SK-N-SH (cell line): ENCODE results near the gene ABR. TPM values are rescaled to one million over a fixed set of nuclear protein-coding genes. Genes with fewer than 3 reads are reported as not detected.

Source experiments
- CTCF ChIA-PET: fragments of 300-600, 350-600 bp; formaldehyde crosslinking; extraction: SDS; loops from one replicate; lab custom pipeline; 2021; lab: Yijun Ruan, JAX
- POLR2A ChIA-PET: fragments of 350-600 bp; sonication (Branson Sonifier 250); formaldehyde crosslinking; extraction: SDS; loops from one replicate; lab custom pipeline; 2020; ENCODE audit warnings: antibody characterized with exemption, inconsistent platforms; lab: Yijun Ruan, JAX
- DNase-seq: peaks from one replicate; pipeline ENCODE4 v3.0.0; 2012
- H2AFZ ChIP-seq: fragments of 200-600 bp; sonication (generic); 2 replicates; pipeline ENCODE4 v1.8.1; 2016; ENCODE audit warnings: antibody characterized with exemption, mild to moderate bottlenecking, low read depth
- H3F3A ChIP-seq: fragments of 200-600 bp; sonication (generic); replicated peaks from 2 replicates; pipeline ENCODE3; 2016; ENCODE audit warnings: antibody characterized with exemption, mild to moderate bottlenecking; ENCODE audit not compliant: insufficient read depth
- H3K27ac ChIP-seq, 2 experiments: fragments of 200-500 bp in 1 of 2; fragments of 200-600 bp in 1 of 2; sonication (Bioruptor generic) in 1 of 2; sonication (generic), shearing (Covaris generic) in 1 of 2; 2 replicates each; pipeline versions ENCODE4 v1.5.1 to v1.6.1; 2014 to 2016; ENCODE audit warnings: low read depth in 2 of 2, inconsistent platforms in 1 of 2, low read length in 1 of 2, mild to moderate bottlenecking in 1 of 2, mixed read lengths in 1 of 2
- H3K27me3 ChIP-seq: fragments of 200-600 bp; sonication (generic), shearing (Covaris generic); 2 replicates; pipeline ENCODE4 v1.6.1; 2016; ENCODE audit warnings: mixed run types; ENCODE audit not compliant: insufficient read depth
- H3K36me3 ChIP-seq, 2 experiments: fragments of 200-500 bp in 1 of 2; fragments of 200-600 bp in 1 of 2; sonication (Bioruptor generic) in 1 of 2; sonication (generic) in 1 of 2; replicated peaks in 1 of 2; 2 replicates each; pipeline versions ENCODE3 to v1.5.1; 2014 to 2016; ENCODE audit warnings: low read length in 1 of 2, mild to moderate bottlenecking in 1 of 2; ENCODE audit not compliant: insufficient read depth in 2 of 2, control insufficient read depth in 1 of 2
- H3K4me1 ChIP-seq, 2 experiments: fragments of 200-500 bp in 1 of 2; fragments of 200-600 bp in 1 of 2; sonication (Bioruptor generic) in 1 of 2; sonication (generic), shearing (Covaris generic) in 1 of 2; 2 replicates each; pipeline versions ENCODE4 v1.5.1 to v1.6.1; 2014 to 2016; ENCODE audit warnings: low read depth in 1 of 2, low read length in 1 of 2, mixed run types in 1 of 2; ENCODE audit not compliant: insufficient read depth in 2 of 2, control insufficient read depth in 1 of 2
- H3K4me2 ChIP-seq: fragments of 200-600 bp; sonication (generic), shearing (Covaris generic); 2 replicates; pipeline ENCODE4 v1.6.1; 2017; ENCODE audit warnings: mixed run types
- H3K4me3 ChIP-seq, 2 experiments: fragments of 200-500 bp in 1 of 2; fragments of 200-600 bp in 1 of 2; sonication (Bioruptor generic) in 1 of 2; sonication (generic), shearing (Covaris generic) in 1 of 2; 2 replicates each; pipeline versions ENCODE4 v1.5.1 to v1.8.1; 2014 to 2016; ENCODE audit warnings: low read depth in 2 of 2, inconsistent platforms in 1 of 2, low read length in 1 of 2, mild to moderate bottlenecking in 1 of 2, mixed read lengths in 1 of 2, moderate library complexity in 1 of 2
- H3K79me2 ChIP-seq: fragments of 200-600 bp; sonication (generic); 2 replicates; pipeline ENCODE4 v1.8.1; 2017; ENCODE audit warnings: mild to moderate bottlenecking; ENCODE audit not compliant: insufficient read depth
- H3K9ac ChIP-seq: fragments of 200-600 bp; sonication (generic); 2 replicates; pipeline ENCODE4 v1.6.1; 2017; ENCODE audit warnings: mixed run types
- H3K9me2 ChIP-seq: fragments of 200-600 bp; sonication (generic); 2 replicates; pipeline ENCODE4 v1.6.1; 2017; ENCODE audit warnings: mixed run types
- H3K9me3 ChIP-seq: fragments of 200-600 bp; sonication (generic); 2 replicates; pipeline ENCODE4 v1.6.1; 2017; ENCODE audit warnings: mixed run types, mild to moderate bottlenecking, moderate library complexity
- H4K20me1 ChIP-seq: fragments of 200-600 bp; sonication (generic); 2 replicates; pipeline ENCODE4 v1.6.1; 2017; ENCODE audit warnings: mild to moderate bottlenecking, mixed run types; ENCODE audit not compliant: insufficient read depth
- EP300 ChIP-seq, 2 experiments: IDR thresholded peaks; 2 replicates each; pipeline versions ENCODE4 v1.4.0 to v1.6.1; 2012; ENCODE audit warnings: borderline replicate concordance in 1 of 2, low read depth in 1 of 2, low read length in 1 of 2
- FOXJ3 ChIP-seq: sonication (generic); formaldehyde crosslinking; IDR thresholded peaks from 2 replicates; pipeline ENCODE4 v1.5.1; 2020; ENCODE audit warnings: mild to moderate bottlenecking, missing genetic modification reagents
- FOXM1 ChIP-seq: IDR thresholded peaks from 2 replicates; pipeline ENCODE4 v1.4.0; 2012; ENCODE audit warnings: low read depth, mild to moderate bottlenecking
- GABPA ChIP-seq: IDR thresholded peaks from 2 replicates; pipeline ENCODE4 v1.4.0; 2012; ENCODE audit warnings: low read depth, mild to moderate bottlenecking
- IRF3 ChIP-seq: fragments of 150-350 bp; IDR thresholded peaks from 2 replicates; pipeline ENCODE4 v1.6.1; 2016; ENCODE audit warnings: mild to moderate bottlenecking, low read depth, low read length
- JUND ChIP-seq: IDR thresholded peaks from 2 replicates; pipeline ENCODE4 v1.4.0; 2012
- PBX3 ChIP-seq: IDR thresholded peaks from 2 replicates; pipeline ENCODE4; 2012
- RCOR1 ChIP-seq: fragments of 150-350 bp; IDR thresholded peaks from 2 replicates; pipeline ENCODE4 v1.6.1; 2017; ENCODE audit warnings: antibody characterized with exemption, low read length
- REST ChIP-seq: IDR thresholded peaks from 2 replicates; pipeline ENCODE4 v1.6.1; 2012; ENCODE audit warnings: mild to moderate bottlenecking, low read depth, low read length, moderate library complexity
- RFX5 ChIP-seq: IDR thresholded peaks from 2 replicates; pipeline ENCODE4 v1.6.1; 2012; ENCODE audit warnings: mild to moderate bottlenecking, improper control_type of control experiment, low read length
- RXRA ChIP-seq: IDR thresholded peaks from 2 replicates; pipeline ENCODE4 v1.4.0; 2012; ENCODE audit warnings: low read depth, mild to moderate bottlenecking, borderline replicate concordance
- SMC3 ChIP-seq: IDR thresholded peaks from 2 replicates; pipeline ENCODE4 v1.6.1; 2012; ENCODE audit warnings: low read depth, low read length, improper control_type of control experiment
- TAF1 ChIP-seq: IDR thresholded peaks from 2 replicates; pipeline ENCODE4 v1.6.1; 2012; ENCODE audit warnings: low read depth, mild to moderate bottlenecking, low read length, moderate library complexity, borderline replicate concordance
- TEAD4 ChIP-seq: IDR thresholded peaks from 2 replicates; pipeline ENCODE4 v1.4.0; 2012; ENCODE audit warnings: mild to moderate bottlenecking, borderline replicate concordance; ENCODE audit not compliant: insufficient read depth
- USF2 ChIP-seq: fragments of 150-350 bp; IDR thresholded peaks from 2 replicates; pipeline ENCODE4 v1.6.1; 2017; ENCODE audit warnings: antibody characterized with exemption, low read length, low read depth, borderline replicate concordance
- YY1 ChIP-seq: IDR thresholded peaks from 2 replicates; pipeline ENCODE4 v1.4.0; 2012; ENCODE audit warnings: low read depth, mild to moderate bottlenecking
- ZBTB33 ChIP-seq: IDR thresholded peaks from 2 replicates; pipeline ENCODE4 v1.4.0; 2012; ENCODE audit warnings: low read depth, borderline replicate concordance
- WGBS: methylation state at CpG from one replicate; pipeline ENCODE4 v1.1.6; 2017; ENCODE audit warnings: low lambda C conversion rate; 5-methylcytosine and 5-hydroxymethylcytosine counted together
- polyA plus RNA-seq, 3 experiments: library from polyadenylated mRNA; depleted of rRNA; stranded (reverse); fragments of >200 nt; gene quantifications; 2 replicates each; pipeline ENCODE4 v1.2.3, GENCODE V29; 2012

ABR gene
- polyA plus RNA-seq, 1 of the 3 experiments (the other 2 are of a cell fraction), result 117 TPM

GRCh38 chr17:1166276-1166675 lies 13.5 kb downstream of the ABR start:
- DNase-seq, result no peak
- Histone ChIP-seq H3K27ac (no peak overlapping the region), H3K9ac (no peak overlapping the region), H4K20me1 (0 out of 2 replicates have a peak, but pooled peaks cover 6% of the 10 kb centered on the region), H3K27me3 (no peaks in the 10 kb centered on the region), H3K36me3 (no peaks in the 10 kb centered on the region), H3K9me2 (no peaks in the 10 kb centered on the region), H3K79me2 (no peaks in the 10 kb centered on the region), H3K4me1 (peaks cover 0 to 24% of the 10 kb centered on the region in 2 experiments; a peak in 1 of 4 replicates), H2AFZ (no peak overlapping the region), H3K9me3 (no peaks in the 10 kb centered on the region), H3F3A (no peaks in the 10 kb centered on the region), H3K4me2 (no peak overlapping the region), H3K4me3 (no peak overlapping the region)
- POLR2A ChIA-PET, result no interaction called here
- CTCF ChIA-PET, result interaction anchor here (0.6 to 3.6 kb wide), 7 partner anchors 18 to 199 kb away, joined by 3 to 15 read pairs (median 4); no protein-coding TSS in a partner anchor
- TF ChIP-seq GABPA (no peak), RCOR1 (no peak), RXRA (no peak), SMC3 (no peak), USF2 (no peak), ZBTB33 (no peak), TEAD4 (no peak), JUND (no peak), YY1 (no peak), EP300 (IDR thresholded peaks at IDR 0.05; ENCODE audit: borderline replicate concordance in 1 of 2, low read depth in 1 of 2, low read length in 1 of 2) (no peak), RFX5 (no peak)
- WGBS, result 76% methylated on average over 10 of the region's 11 CpGs

- no peaks in the 10 kb centered on the region for H3K27me3 ChIP-seq
- no peaks in the 10 kb centered on the region for H3K36me3 ChIP-seq
- H4K20me1 ChIP-seq, result 0 out of 2 replicates have a peak, but pooled peaks cover 2% of the 10 kb centered on the region
- 91% methylated on average over 19 of the region's 19 CpGs for WGBS
- no peaks in the 10 kb centered on the region for H3K79me2 ChIP-seq
- no peaks in the 10 kb centered on the region for H3F3A ChIP-seq
- H3K4me1 ChIP-seq, result peaks cover 0 to 24% of the 10 kb centered on the region in 2 experiments; a peak in 1 of 4 replicates
- no peaks in the 10 kb centered on the region for H3K9me3 ChIP-seq
- ChIA-PET CTCF (interaction anchor here (0.6 to 3.6 kb wide), 7 partner anchors 11 to 200 kb away, joined by 3 to 15 read pairs (median 3); no protein-coding TSS in a partner anchor), POLR2A (no interaction called here)
- no peak overlapping the region for H3K4me3 ChIP-seq
- no peak overlapping the region for H2AFZ ChIP-seq
- H3K4me2 ChIP-seq, result no peak overlapping the region
- H3K27ac ChIP-seq, result no peak overlapping the region
- H3K9ac ChIP-seq, result no peak overlapping the region
- H3K9me2 ChIP-seq, result no peaks in the 10 kb centered on the region
- DNase-seq, result no peak
- no peak for TF ChIP-seq ZBTB33
- no peak for TF ChIP-seq TAF1
- TF ChIP-seq GABPA, result no peak
- TF ChIP-seq IRF3, result no peak
- TF ChIP-seq REST, result no peak
- TF ChIP-seq FOXJ3 (CRISPR knock-in tag), result no peak
- TF ChIP-seq PBX3, result no peak
- no peak for TF ChIP-seq FOXM1
These were observed 13.9 kb downstream of the ABR start for GRCh38 chr17:1165836-1166235.
